HepG2 (cell line): Measurements from ENCODE around the gene TBKBP1. TPM values are rescaled to one million over a fixed set of nuclear protein-coding genes. Genes with fewer than 3 reads are reported as not detected.

Experiments used
- ATAC-seq: fragments of 200-7000 bp; cut with Tn5 transposase; 3 replicates; pipeline ENCODE4 v1.9.1; 2020; ENCODE audit warnings: mild to moderate bottlenecking, moderate library complexity
- BruUV-seq: library from RNA; stranded (reverse); fragments of 400-500 nt; replicated peaks from 2 replicates; lab custom pipeline; 2021; lab: Mats Ljungman, UMichigan
- CTCF ChIA-PET: fragments of 300-600 bp; formaldehyde crosslinking; extraction: SDS; loops from one replicate; lab custom pipeline; 2021; ENCODE audit warnings: low total read pairs, inconsistent platforms, low intra/inter-chr PET ratio; lab: Yijun Ruan, JAX
- POLR2A ChIA-PET: fragments of 350-600 bp; sonication (Branson Sonifier 250); formaldehyde crosslinking; loops from one replicate; lab custom pipeline; 2020; ENCODE audit warnings: antibody characterized with exemption, inconsistent platforms; lab: Yijun Ruan, JAX
- DNase-seq: peaks from one replicate; pipeline ENCODE4 v3.0.0-alpha.2; 2015; ENCODE audit warnings: low spot score
- FAIRE-seq: peaks from 3 replicates; lab custom pipeline; 2011; peaks lifted over from hg19 to GRCh38; lab: Jason Lieb, UNC
- H2AFZ ChIP-seq: one replicate; pipeline ENCODE4 v1.6.1; 2011; ENCODE audit warnings: low read length, inconsistent platforms
- H3K27ac ChIP-seq: fragments of 300-600 bp; 3 replicates; pipeline ENCODE4 v1.8.0; 2011; ENCODE audit warnings: mixed run types, mild to moderate bottlenecking, mixed read lengths, low read length, inconsistent platforms; ENCODE audit not compliant: insufficient read depth; ENCODE audit errors: extremely low read length
- H3K27me3 ChIP-seq, 2 experiments: fragments of 200-600 bp in 1 of 2; 2 replicates in 1 of 2; 3 replicates in 1 of 2; pipeline versions ENCODE4 v1.6.0 to v1.8.0; 2011; ENCODE audit warnings: low read length in 2 of 2, mild to moderate bottlenecking in 2 of 2, moderate library complexity in 2 of 2, inconsistent platforms in 1 of 2; ENCODE audit not compliant: insufficient read depth in 2 of 2, control insufficient read depth in 1 of 2
- H3K36me3 ChIP-seq, 2 experiments: fragments of 200-600 bp in 1 of 2; replicated peaks in 1 of 2; 2 replicates in 1 of 2; 3 replicates in 1 of 2; pipeline versions ENCODE4 v1.5.1 to v1.8.0; 2011; ENCODE audit warnings: low read length in 2 of 2, inconsistent platforms in 1 of 2; ENCODE audit not compliant: insufficient read depth in 2 of 2, control insufficient read depth in 1 of 2
- H3K4me1 ChIP-seq: 2 replicates; pipeline ENCODE4 v1.5.1; 2012; ENCODE audit warnings: low read length, inconsistent platforms; ENCODE audit not compliant: insufficient read depth
- H3K4me2 ChIP-seq: 2 replicates; pipeline ENCODE4 v1.6.0; 2011; ENCODE audit warnings: low read depth, low read length, inconsistent platforms
- H3K4me3 ChIP-seq, 3 experiments: fragments of 200-600 bp in 1 of 3; sonication (generic), shearing (Covaris generic) in 1 of 3; replicated peaks in 1 of 3; 2 replicates each; pipeline ENCODE4 v1.5.1; 2011 to 2016; ENCODE audit warnings: low read length in 3 of 3, inconsistent platforms in 2 of 3, low read depth in 2 of 3, mild to moderate bottlenecking in 2 of 3, control low read depth in 1 of 3, mixed read lengths in 1 of 3; ENCODE audit not compliant: insufficient read depth in 1 of 3
- H3K79me2 ChIP-seq: one replicate; pipeline ENCODE4 v1.6.1; 2011; ENCODE audit warnings: low read length, inconsistent platforms; ENCODE audit not compliant: insufficient read depth
- H3K9ac ChIP-seq: 2 replicates; pipeline ENCODE4 v1.6.0; 2011; ENCODE audit warnings: mild to moderate bottlenecking, low read depth, low read length, inconsistent platforms; ENCODE audit not compliant: insufficient read depth
- H3K9me3 ChIP-seq: 2 replicates; pipeline ENCODE4 v1.5.1; 2012; ENCODE audit warnings: mild to moderate bottlenecking, low read length
- H4K20me1 ChIP-seq: 2 replicates; pipeline ENCODE4 v1.6.0; 2011; ENCODE audit warnings: inconsistent platforms, mild to moderate bottlenecking, low read length, moderate library complexity; ENCODE audit not compliant: insufficient read depth
- AKNA ChIP-seq: sonication (generic); formaldehyde crosslinking; IDR thresholded peaks from 2 replicates; pipeline ENCODE4 v1.4.0; 2020; ENCODE audit warnings: missing genetic modification reagents, borderline replicate concordance
- ARHGAP35 ChIP-seq: sonication (generic); formaldehyde crosslinking; IDR thresholded peaks from 2 replicates; pipeline ENCODE4 v1.9.0; 2022; ENCODE audit warnings: mild to moderate bottlenecking, inconsistent platforms, moderate library complexity, missing genetic modification reagents, borderline replicate concordance
- PHF20 ChIP-seq: sonication (generic); formaldehyde crosslinking; IDR thresholded peaks from 2 replicates; pipeline ENCODE4 v1.5.0; 2020; ENCODE audit warnings: mild to moderate bottlenecking, missing genetic modification reagents
- U2AF2 ChIP-seq: fragments of 200-400 bp; formaldehyde crosslinking; IDR thresholded peaks from 2 replicates; pipeline ENCODE4 v1.6.1; 2017; ENCODE audit warnings: low read depth, mild to moderate bottlenecking, low read length
- ZBTB7A ChIP-seq: sonication (generic); formaldehyde crosslinking; IDR thresholded peaks from 2 replicates; pipeline ENCODE4 v1.8.0; 2022; ENCODE audit warnings: mild to moderate bottlenecking, missing genetic modification reagents
- ZMAT3 ChIP-seq: sonication (generic); formaldehyde crosslinking; conservative IDR thresholded peaks from 2 replicates; pipeline ENCODE4 v1.7.0; 2021; ENCODE audit warnings: missing genetic modification reagents
- ZNF446 ChIP-seq: sonication (generic); formaldehyde crosslinking; IDR thresholded peaks from 2 replicates; pipeline ENCODE4 v1.5.0; 2020; ENCODE audit warnings: mild to moderate bottlenecking, missing genetic modification reagents
- ZNF556 ChIP-seq: sonication (generic); formaldehyde crosslinking; IDR thresholded peaks from 2 replicates; pipeline ENCODE4 v1.4.0; 2020; ENCODE audit warnings: mild to moderate bottlenecking, missing genetic modification reagents, borderline replicate concordance
- ZNF737 ChIP-seq: sonication (generic); formaldehyde crosslinking; IDR thresholded peaks from 2 replicates; pipeline ENCODE4 v1.5.0; 2020; ENCODE audit warnings: missing genetic modification reagents, mild to moderate bottlenecking, borderline replicate concordance
- WGBS: methylation state at CpG from one replicate; pipeline ENCODE4 v1.1.6; 2017; ENCODE audit warnings: low lambda C conversion rate; 5-methylcytosine and 5-hydroxymethylcytosine counted together
- in situ Hi-C: cut with HindIII; loops from 2 replicates; pipeline ENCODE4 v1.10.0; 2017; ENCODE audit warnings: low pct_unique_long_range_greater_than_20kb; ENCODE audit not compliant: extremely low pct_ligation_motif_present
- intact Hi-C: fragments of 100-400 bp; cut with micrococcal nuclease; formaldehyde crosslinking; loops from one replicate; pipeline ENCODE4 v1.10.0; 2022; ENCODE audit not compliant: unreplicated experiment
- polyA plus RNA-seq, 8 experiments: library from polyadenylated mRNA; depleted of rRNA in 3 of 8; stranded (reverse) in 7 of 8; unstranded in 1 of 8; fragments of >200 nt; fragmentation: Illumina TruSeq in 4 of 8; extraction: Trizol in 4 of 8; gene quantifications; 2 replicates each; pipeline versions ENCODE4 v1.2.1 to v1.2.3, GENCODE V29; 2011 to 2016; ENCODE audit warnings: low read depth in 4 of 8, missing spikeins in 1 of 8, mixed read lengths in 1 of 8; ENCODE audit not compliant: insufficient read depth in 1 of 8
- total RNA-seq, 5 experiments: library from RNA; depleted of rRNA; stranded (reverse); fragments of >200 nt; fragmentation: Illumina TruSeq; extraction: Trizol; gene quantifications; 2 replicates each; pipeline ENCODE4 v1.2.3, GENCODE V29; 2016; ENCODE audit warnings: low read depth in 1 of 5
- TF ChIP-seq, protein P1 (sequence below): sonication (generic); formaldehyde crosslinking; IDR thresholded peaks from 2 replicates; pipeline ENCODE4 v1.9.0; 2021; ENCODE audit warnings: mild to moderate bottlenecking, missing genetic modification reagents
- TF ChIP-seq, protein P2 (sequence below): sonication (generic); formaldehyde crosslinking; IDR thresholded peaks from 2 replicates; pipeline ENCODE4 v1.5.0; 2020; ENCODE audit warnings: mild to moderate bottlenecking, missing genetic modification reagents, moderate library complexity

The TBKBP1 gene
- total and polyA plus RNA-seq, 2 of the 13 experiments (the other 11 are each of a cell fraction or from before 2014, with no cell fraction given) = 2.6 to 7.0 TPM

DNA sequence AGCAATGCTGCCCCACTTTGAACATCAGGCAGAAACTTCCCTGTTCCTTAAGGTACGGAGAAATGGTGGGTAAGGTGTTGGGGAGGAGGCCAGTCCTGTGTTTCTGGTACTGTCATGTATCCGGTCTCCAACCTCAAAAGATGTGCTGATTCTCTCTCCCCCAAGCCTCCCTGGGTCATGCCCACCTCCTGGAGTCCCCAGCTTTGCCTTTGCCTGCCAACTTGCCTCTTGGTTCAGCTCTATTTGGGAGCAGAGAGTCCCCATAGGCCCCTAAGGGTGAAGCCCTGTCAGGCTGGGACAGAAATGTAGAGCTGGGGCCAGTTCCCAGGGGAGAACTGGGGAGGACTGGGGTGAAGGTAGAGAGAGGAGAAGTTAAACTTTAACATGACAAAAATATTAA is 37.4 kb downstream of the TBKBP1 start:
- DNase-seq = no peak
- POLR2A ChIA-PET = no interaction called here
- BruUV-seq = no TSS peak
- Histone ChIP-seq H3K9ac (no peak overlapping the region), H3K4me2 (no peak overlapping the region), H4K20me1 (no peaks in the 10 kb centered on the region; the same call in 1 of the 2 replicates), H3K79me2 (no peaks in the 10 kb centered on the region), H3K36me3 (no peaks in the 10 kb centered on the region)
- TF ChIP-seq, protein P1, sequence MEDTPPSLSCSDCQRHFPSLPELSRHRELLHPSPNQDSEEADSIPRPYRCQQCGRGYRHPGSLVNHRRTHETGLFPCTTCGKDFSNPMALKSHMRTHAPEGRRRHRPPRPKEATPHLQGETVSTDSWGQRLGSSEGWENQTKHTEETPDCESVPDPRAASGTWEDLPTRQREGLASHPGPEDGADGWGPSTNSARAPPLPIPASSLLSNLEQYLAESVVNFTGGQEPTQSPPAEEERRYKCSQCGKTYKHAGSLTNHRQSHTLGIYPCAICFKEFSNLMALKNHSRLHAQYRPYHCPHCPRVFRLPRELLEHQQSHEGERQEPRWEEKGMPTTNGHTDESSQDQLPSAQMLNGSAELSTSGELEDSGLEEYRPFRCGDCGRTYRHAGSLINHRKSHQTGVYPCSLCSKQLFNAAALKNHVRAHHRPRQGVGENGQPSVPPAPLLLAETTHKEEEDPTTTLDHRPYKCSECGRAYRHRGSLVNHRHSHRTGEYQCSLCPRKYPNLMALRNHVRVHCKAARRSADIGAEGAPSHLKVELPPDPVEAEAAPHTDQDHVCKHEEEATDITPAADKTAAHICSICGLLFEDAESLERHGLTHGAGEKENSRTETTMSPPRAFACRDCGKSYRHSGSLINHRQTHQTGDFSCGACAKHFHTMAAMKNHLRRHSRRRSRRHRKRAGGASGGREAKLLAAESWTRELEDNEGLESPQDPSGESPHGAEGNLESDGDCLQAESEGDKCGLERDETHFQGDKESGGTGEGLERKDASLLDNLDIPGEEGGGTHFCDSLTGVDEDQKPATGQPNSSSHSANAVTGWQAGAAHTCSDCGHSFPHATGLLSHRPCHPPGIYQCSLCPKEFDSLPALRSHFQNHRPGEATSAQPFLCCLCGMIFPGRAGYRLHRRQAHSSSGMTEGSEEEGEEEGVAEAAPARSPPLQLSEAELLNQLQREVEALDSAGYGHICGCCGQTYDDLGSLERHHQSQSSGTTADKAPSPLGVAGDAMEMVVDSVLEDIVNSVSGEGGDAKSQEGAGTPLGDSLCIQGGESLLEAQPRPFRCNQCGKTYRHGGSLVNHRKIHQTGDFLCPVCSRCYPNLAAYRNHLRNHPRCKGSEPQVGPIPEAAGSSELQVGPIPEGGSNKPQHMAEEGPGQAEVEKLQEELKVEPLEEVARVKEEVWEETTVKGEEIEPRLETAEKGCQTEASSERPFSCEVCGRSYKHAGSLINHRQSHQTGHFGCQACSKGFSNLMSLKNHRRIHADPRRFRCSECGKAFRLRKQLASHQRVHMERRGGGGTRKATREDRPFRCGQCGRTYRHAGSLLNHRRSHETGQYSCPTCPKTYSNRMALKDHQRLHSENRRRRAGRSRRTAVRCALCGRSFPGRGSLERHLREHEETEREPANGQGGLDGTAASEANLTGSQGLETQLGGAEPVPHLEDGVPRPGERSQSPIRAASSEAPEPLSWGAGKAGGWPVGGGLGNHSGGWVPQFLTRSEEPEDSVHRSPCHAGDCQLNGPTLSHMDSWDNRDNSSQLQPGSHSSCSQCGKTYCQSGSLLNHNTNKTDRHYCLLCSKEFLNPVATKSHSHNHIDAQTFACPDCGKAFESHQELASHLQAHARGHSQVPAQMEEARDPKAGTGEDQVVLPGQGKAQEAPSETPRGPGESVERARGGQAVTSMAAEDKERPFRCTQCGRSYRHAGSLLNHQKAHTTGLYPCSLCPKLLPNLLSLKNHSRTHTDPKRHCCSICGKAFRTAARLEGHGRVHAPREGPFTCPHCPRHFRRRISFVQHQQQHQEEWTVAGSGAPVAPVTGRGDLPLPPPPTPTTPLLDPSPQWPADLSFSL = no peak
- TF ChIP-seq ZNF737 (CRISPR knock-in tag) (no peak), ZBTB7A (no peak), PHF20 (no peak), AKNA (no peak), ZNF556 (CRISPR knock-in tag) (no peak), ZNF446 (CRISPR knock-in tag) (no peak), U2AF2 (no peak), ARHGAP35 (no peak), ZMAT3 (CRISPR knock-in tag) (no peak)
- TF ChIP-seq, protein P2, sequence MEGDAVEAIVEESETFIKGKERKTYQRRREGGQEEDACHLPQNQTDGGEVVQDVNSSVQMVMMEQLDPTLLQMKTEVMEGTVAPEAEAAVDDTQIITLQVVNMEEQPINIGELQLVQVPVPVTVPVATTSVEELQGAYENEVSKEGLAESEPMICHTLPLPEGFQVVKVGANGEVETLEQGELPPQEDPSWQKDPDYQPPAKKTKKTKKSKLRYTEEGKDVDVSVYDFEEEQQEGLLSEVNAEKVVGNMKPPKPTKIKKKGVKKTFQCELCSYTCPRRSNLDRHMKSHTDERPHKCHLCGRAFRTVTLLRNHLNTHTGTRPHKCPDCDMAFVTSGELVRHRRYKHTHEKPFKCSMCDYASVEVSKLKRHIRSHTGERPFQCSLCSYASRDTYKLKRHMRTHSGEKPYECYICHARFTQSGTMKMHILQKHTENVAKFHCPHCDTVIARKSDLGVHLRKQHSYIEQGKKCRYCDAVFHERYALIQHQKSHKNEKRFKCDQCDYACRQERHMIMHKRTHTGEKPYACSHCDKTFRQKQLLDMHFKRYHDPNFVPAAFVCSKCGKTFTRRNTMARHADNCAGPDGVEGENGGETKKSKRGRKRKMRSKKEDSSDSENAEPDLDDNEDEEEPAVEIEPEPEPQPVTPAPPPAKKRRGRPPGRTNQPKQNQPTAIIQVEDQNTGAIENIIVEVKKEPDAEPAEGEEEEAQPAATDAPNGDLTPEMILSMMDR (CRISPR knock-in tag) = no peak
- TF ChIP-seq, all 625 proteins: peak for 0
- Histone ChIP-seq H3K27me3 (peaks cover 37 to 93% of the 10 kb centered on the region in 2 experiments), H2AFZ (no peak overlapping the region), H3K9me3 (no peaks in the 10 kb centered on the region), H3K4me1 (peaks cover 13% of the 10 kb centered on the region), H3K4me3 (no peak overlapping the region), H3K27ac (no peak overlapping the region)
- intact Hi-C loops (no loop called here), in situ Hi-C loops (no loop called here)
- ATAC-seq (no peak), FAIRE-seq (no peak)
- CTCF ChIA-PET = no interaction called here
- 7% methylated on average over 2 of the region's 2 CpGs for WGBS
